Measurements from ENCODE around the gene CTSZ.
A peak's percentile ranks its signal among the peaks of the same experiment; 100 is the strongest.
"Not testable (repeated sequence)": the region's sequence is repeated elsewhere in the genome, so short reads cannot be mapped to it uniquely, and the experiment has no call there.

The CTSZ gene

GRCh38 chr20:59046862-59047261 is 39.8 kb upstream of the CTSZ start:
- TF ChIP-seq, protein P1, sequence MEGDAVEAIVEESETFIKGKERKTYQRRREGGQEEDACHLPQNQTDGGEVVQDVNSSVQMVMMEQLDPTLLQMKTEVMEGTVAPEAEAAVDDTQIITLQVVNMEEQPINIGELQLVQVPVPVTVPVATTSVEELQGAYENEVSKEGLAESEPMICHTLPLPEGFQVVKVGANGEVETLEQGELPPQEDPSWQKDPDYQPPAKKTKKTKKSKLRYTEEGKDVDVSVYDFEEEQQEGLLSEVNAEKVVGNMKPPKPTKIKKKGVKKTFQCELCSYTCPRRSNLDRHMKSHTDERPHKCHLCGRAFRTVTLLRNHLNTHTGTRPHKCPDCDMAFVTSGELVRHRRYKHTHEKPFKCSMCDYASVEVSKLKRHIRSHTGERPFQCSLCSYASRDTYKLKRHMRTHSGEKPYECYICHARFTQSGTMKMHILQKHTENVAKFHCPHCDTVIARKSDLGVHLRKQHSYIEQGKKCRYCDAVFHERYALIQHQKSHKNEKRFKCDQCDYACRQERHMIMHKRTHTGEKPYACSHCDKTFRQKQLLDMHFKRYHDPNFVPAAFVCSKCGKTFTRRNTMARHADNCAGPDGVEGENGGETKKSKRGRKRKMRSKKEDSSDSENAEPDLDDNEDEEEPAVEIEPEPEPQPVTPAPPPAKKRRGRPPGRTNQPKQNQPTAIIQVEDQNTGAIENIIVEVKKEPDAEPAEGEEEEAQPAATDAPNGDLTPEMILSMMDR (IDR thresholded peaks at IDR 0.05; ENCODE audit: borderline replicate concordance, control extremely low read depth, extremely low read depth, insufficient read depth, missing control alignments) = no peak
- in situ Hi-C loops (cut with MboI; ENCODE audit: low sequenced_read_pairs, unreplicated experiment) = no loop called here
- no peak for DNase-seq (ENCODE audit: low spot score)

DNA sequence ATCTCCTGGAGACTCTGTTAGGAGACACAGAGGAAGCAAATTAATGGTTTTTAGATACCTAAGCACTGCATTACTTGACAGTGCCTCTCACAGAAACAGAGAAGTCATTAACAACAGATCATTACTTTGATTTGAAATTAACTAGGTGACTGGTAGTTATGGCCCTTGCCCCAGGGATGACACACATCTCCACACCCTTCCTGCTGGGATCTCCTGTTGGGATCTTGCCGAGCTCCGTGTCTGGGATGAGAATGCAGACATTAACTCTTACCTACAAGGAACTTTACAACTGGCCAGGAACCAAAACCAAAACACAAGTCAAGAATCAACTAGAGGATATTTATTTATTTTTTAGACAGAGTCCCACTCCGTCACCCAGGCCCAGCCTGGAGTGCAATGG is 37.7 kb upstream of the CTSZ start:
- TF ChIP-seq, protein P1 (IDR thresholded peaks at IDR 0.05; ENCODE audit: borderline replicate concordance, control extremely low read depth, extremely low read depth, insufficient read depth, missing control alignments) = no peak
- in situ Hi-C loops (cut with MboI; ENCODE audit: low sequenced_read_pairs, unreplicated experiment) = no loop called here

DNA sequence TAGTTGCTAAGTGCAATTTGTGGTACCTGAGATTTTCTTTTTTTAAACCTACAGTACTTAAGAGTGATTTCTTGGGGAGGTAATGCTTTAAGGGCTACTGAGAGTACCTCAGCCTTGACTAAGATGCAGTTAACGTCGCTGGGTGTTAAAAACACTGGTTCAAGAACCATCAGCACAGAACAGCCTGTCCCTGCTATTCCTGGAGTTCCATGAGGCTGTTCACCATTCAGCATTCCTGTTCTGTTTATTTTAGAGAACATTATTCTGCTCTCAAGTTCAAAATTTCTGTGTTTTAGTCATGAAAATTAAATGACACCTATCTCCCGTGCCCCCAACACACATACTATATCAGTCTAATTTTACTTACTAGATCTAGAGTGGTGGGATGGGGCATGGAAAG is 37.2 kb upstream of the CTSZ start:
- in situ Hi-C loops (cut with MboI; ENCODE audit: low sequenced_read_pairs, unreplicated experiment) = no loop called here
- no peak for DNase-seq (ENCODE audit: low spot score)
- TF ChIP-seq, protein P1 (IDR thresholded peaks at IDR 0.05; ENCODE audit: borderline replicate concordance, control extremely low read depth, extremely low read depth, insufficient read depth, missing control alignments) = no peak

More for the DNA sequence above, 37.7 kb upstream of the CTSZ start:
- no peak for DNase-seq (ENCODE audit: low spot score)

DNA sequence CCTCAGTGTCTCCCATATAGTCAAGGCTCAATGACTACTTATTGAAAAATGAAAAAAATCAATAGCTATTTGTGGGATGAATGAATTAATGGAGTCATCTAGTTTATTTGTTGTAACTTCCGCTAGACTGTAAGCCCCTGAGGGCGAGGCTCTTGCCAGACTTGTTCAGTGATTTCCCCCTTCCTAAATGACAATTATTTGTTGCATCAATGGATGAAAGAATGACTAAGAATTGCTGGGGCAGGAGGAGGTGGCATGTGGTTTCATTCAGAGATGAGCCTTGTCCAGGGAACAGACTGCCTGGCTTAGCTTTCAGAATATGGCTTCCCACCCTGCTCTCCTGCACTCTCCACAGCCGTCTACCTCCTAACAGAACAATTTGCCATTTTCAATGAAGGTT is 36.6 kb upstream of the CTSZ start:
- TF ChIP-seq, protein P1 (IDR thresholded peaks at IDR 0.05; ENCODE audit: borderline replicate concordance, control extremely low read depth, extremely low read depth, insufficient read depth, missing control alignments) = no peak
- in situ Hi-C loops (cut with MboI; ENCODE audit: low sequenced_read_pairs, unreplicated experiment) = no loop called here
- DNase-seq (ENCODE audit: low spot score) = no peak

DNA sequence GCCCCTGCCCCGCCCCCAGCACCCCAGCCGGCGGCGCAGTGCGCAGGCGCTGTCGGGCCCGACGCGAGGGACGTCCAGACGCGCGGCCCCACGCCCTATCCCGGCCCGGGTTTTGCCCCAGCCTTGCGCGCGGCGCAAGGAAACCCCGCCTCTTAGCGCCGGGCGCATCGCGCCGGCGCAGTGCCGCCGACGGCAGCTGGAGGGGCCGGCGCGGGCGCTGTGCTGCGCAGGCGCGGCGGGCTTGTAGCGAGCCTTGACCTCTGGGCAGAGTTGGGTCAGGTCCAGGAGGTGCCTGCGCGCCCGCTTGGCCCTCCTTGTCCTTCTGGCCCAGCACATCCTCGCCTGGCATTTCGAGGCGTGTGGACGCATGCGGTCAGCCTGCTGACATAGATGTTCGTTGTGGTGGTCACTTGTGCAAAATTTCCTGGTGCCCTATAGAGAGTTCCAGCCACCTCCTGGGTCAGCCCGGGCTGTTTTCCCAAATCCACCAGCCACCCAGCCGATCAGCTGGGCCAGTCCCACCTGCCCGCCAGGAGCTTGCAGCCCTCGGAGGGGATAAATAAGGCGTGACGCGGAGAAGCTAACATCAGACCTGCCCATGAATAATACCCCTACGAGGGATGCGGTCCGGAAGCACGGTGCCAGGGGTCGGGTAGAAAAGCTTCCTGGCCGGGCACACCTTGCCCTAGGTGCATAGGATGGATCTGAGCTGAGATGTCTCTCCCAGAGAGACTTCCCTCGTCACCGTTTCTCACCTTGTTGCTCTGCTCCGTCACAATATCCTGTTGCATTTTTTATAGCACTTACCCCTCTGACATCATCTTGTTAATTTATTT is 36.0 kb upstream of the CTSZ start:
- TF ChIP-seq, protein P1 (IDR thresholded peaks at IDR 0.05; ENCODE audit: borderline replicate concordance, control extremely low read depth, extremely low read depth, insufficient read depth, missing control alignments) = no peak
- in situ Hi-C loops (cut with MboI; ENCODE audit: low sequenced_read_pairs, unreplicated experiment) = no loop called here
- DNase-seq (ENCODE audit: low spot score) = peak; percentile 99

GRCh38 chr20:59042151-59042795 is 35.2 kb upstream of the CTSZ start, which contains the start of gene PRELID3B:
Gene PRELID3B, minus strand, starts transcription at chr20:59042786. Its CDS starts 56 bp downstream, at chr20:59042730.
- in situ Hi-C loops (cut with MboI; ENCODE audit: low sequenced_read_pairs, unreplicated experiment) = no loop called here
- peak; percentile 55 for DNase-seq (ENCODE audit: low spot score)
- TF ChIP-seq, protein P1 (IDR thresholded peaks at IDR 0.05; ENCODE audit: borderline replicate concordance, control extremely low read depth, extremely low read depth, insufficient read depth, missing control alignments) = no peak

GRCh38 chr20:59041487-59041886 is 34.4 kb upstream of the CTSZ start:
- DNase-seq (ENCODE audit: low spot score); in situ Hi-C loops (cut with MboI; ENCODE audit: low sequenced_read_pairs, unreplicated experiment): not testable (repeated sequence)

Data from GM13976 (cell line).